Endothelial cell of umbilical vein (primary cell): ENCODE results near the gene ADARB1. TPM values are rescaled to one million over a fixed set of nuclear protein-coding genes. Genes with fewer than 3 reads are reported as not detected.

Experiments
- BruUV-seq: library from RNA; stranded (reverse); fragments of 400-500 nt; replicated peaks from 2 replicates; lab custom pipeline; 2021; lab: Mats Ljungman, UMichigan
- CTCF ChIA-PET: fragments of 300-600, 350-600 bp; sonication (Branson Sonifier 250); formaldehyde crosslinking; loops from one replicate; lab custom pipeline; 2021; ENCODE audit warnings: antibody characterized with exemption, inconsistent platforms; lab: Charles Lee
- POLR2A ChIA-PET: fragments of 300-600, 350-600 bp; sonication (Branson Sonifier 250); formaldehyde crosslinking; loops from one replicate; lab custom pipeline; 2021; ENCODE audit warnings: antibody characterized with exemption, inconsistent platforms; lab: Charles Lee
- DNase-seq: peaks from one replicate; pipeline ENCODE4 v3.0.0-alpha.2; 2011; ENCODE audit warnings: low read depth, low spot score
- FAIRE-seq: peaks from 2 replicates; lab custom pipeline; 2011; peaks lifted over from hg19 to GRCh38; lab: Jason Lieb, UNC
- H2AFZ ChIP-seq: 2 replicates; pipeline ENCODE4 v1.6.0; 2012; ENCODE audit warnings: low read depth, low read length, control low read depth, inconsistent platforms
- H3K27ac ChIP-seq: 2 replicates; pipeline ENCODE4 v1.5.1; 2011; ENCODE audit warnings: low read depth, mild to moderate bottlenecking, control low read depth, low read length, moderate library complexity; ENCODE audit not compliant: insufficient read depth
- H3K27me3 ChIP-seq, 2 experiments: 2 replicates each; pipeline versions ENCODE4 v1.6.0 to v1.6.1; 2011; ENCODE audit warnings: low read length in 2 of 2, mixed read lengths in 1 of 2; ENCODE audit not compliant: control insufficient read depth in 2 of 2, insufficient read depth in 2 of 2
- H3K36me3 ChIP-seq, 2 experiments: 2 replicates in 1 of 2; 3 replicates in 1 of 2; pipeline ENCODE4 v1.5.1; 2011; ENCODE audit warnings: low read length in 2 of 2, mild to moderate bottlenecking in 1 of 2, moderate library complexity in 1 of 2; ENCODE audit not compliant: control insufficient read depth in 2 of 2, insufficient read depth in 2 of 2; ENCODE audit errors: extremely low read depth in 1 of 2
- H3K4me1 ChIP-seq: 3 replicates; pipeline ENCODE4 v1.5.1; 2011; ENCODE audit warnings: mild to moderate bottlenecking, low read length; ENCODE audit not compliant: control insufficient read depth, insufficient read depth; ENCODE audit errors: extremely low read depth
- H3K4me2 ChIP-seq: 2 replicates; pipeline ENCODE4 v1.6.1; 2011; ENCODE audit warnings: low read length, control low read depth, mixed read lengths; ENCODE audit not compliant: insufficient read depth
- H3K4me3 ChIP-seq, 3 experiments: fragments of 200-600 bp in 1 of 3; sonication (generic), shearing (Covaris generic) in 1 of 3; replicated peaks in 1 of 3; 2 replicates each; pipeline ENCODE4 v1.5.1; 2011 to 2016; ENCODE audit warnings: control low read depth in 3 of 3, low read length in 3 of 3, mild to moderate bottlenecking in 2 of 3, inconsistent platforms in 1 of 3, low read depth in 1 of 3, moderate library complexity in 1 of 3; ENCODE audit not compliant: insufficient read depth in 1 of 3
- H3K79me2 ChIP-seq: 2 replicates; pipeline ENCODE4 v1.6.0; 2012; ENCODE audit warnings: low read length, inconsistent platforms; ENCODE audit not compliant: control insufficient read depth, insufficient read depth
- H3K9ac ChIP-seq: replicated peaks from 2 replicates; pipeline ENCODE3; 2011; ENCODE audit warnings: low read length, control low read depth; ENCODE audit not compliant: insufficient read depth; ENCODE audit errors: extremely low read depth
- H3K9me1 ChIP-seq: replicated peaks from 3 replicates; pipeline ENCODE4 v1.6.0; 2011; ENCODE audit warnings: mild to moderate bottlenecking, low read length; ENCODE audit not compliant: control insufficient read depth, insufficient read depth; ENCODE audit errors: extremely low read depth
- H3K9me3 ChIP-seq: replicated peaks from 2 replicates; pipeline ENCODE4 v1.5.1; 2012; ENCODE audit warnings: low read length, inconsistent platforms; ENCODE audit not compliant: control insufficient read depth, insufficient read depth
- H4K20me1 ChIP-seq: replicated peaks from 2 replicates; pipeline ENCODE3; 2011; ENCODE audit warnings: mild to moderate bottlenecking, low read length; ENCODE audit not compliant: control insufficient read depth, insufficient read depth; ENCODE audit errors: extremely low read depth
- EZH2 ChIP-seq: IDR thresholded peaks from 2 replicates; pipeline ENCODE4 v1.6.1; 2012; ENCODE audit warnings: borderline replicate concordance, low read depth, mild to moderate bottlenecking, moderate library complexity, low read length, inconsistent platforms; ENCODE audit not compliant: severe bottlenecking
- FOS ChIP-seq: IDR thresholded peaks from 2 replicates; pipeline ENCODE4 v1.6.1; 2011; ENCODE audit warnings: mild to moderate bottlenecking, low read length, moderate library complexity, borderline replicate concordance; ENCODE audit not compliant: insufficient read depth
- GATA2 ChIP-seq: IDR thresholded peaks from 2 replicates; pipeline ENCODE4 v1.7.0; 2011; ENCODE audit warnings: low read depth, mild to moderate bottlenecking, moderate library complexity, mixed read lengths, low read length; ENCODE audit not compliant: insufficient read length, insufficient read depth
- JUN ChIP-seq: IDR thresholded peaks from 2 replicates; pipeline ENCODE4 v1.6.1; 2011; ENCODE audit warnings: borderline replicate concordance, low read depth; ENCODE audit not compliant: insufficient read length, insufficient read depth
- MYC ChIP-seq: IDR thresholded peaks from one replicate; pipeline ENCODE4 v1.6.1; 2011; ENCODE audit warnings: mild to moderate bottlenecking, low read depth, low read length
- POLR2A ChIP-seq: IDR thresholded peaks from 2 replicates; pipeline ENCODE4 v1.6.1; 2012; ENCODE audit warnings: low read depth, mild to moderate bottlenecking, control low read depth, low read length
- POLR2AphosphoS5 ChIP-seq: IDR thresholded peaks from 2 replicates; pipeline ENCODE4 v1.6.1; 2012; ENCODE audit warnings: low read depth, mild to moderate bottlenecking, control low read depth, low read length, moderate library complexity; ENCODE audit not compliant: insufficient read depth
- dilution Hi-C: fragments of 300-500 bp; cut with MboI; formaldehyde crosslinking; loops from one replicate; pipeline ENCODE4 v1.15.0; 2019; ENCODE audit warnings: low sequenced_read_pairs; ENCODE audit not compliant: extremely low pct_ligation_motif_present
- intact Hi-C: fragments of 100-400 bp; cut with micrococcal nuclease; formaldehyde crosslinking; loops from one replicate; pipeline ENCODE4 v1.10.0; 2022
- polyA plus RNA-seq, 4 experiments: library from polyadenylated mRNA; depleted of rRNA in 3 of 4; stranded (reverse) in 3 of 4; unstranded in 1 of 4; fragments of >200 nt; gene quantifications; 2 replicates each; pipeline versions ENCODE4 v1.2.1 to v1.2.3, GENCODE V29; 2011 to 2012; ENCODE audit warnings: missing spikeins in 1 of 4
- total RNA-seq: library from RNA; stranded (reverse); gene quantifications from 2 replicates; pipeline ENCODE4 v1.2.3, GENCODE V29; 2021
- TF ChIP-seq, protein P1 (sequence below), 2 donors: IDR thresholded peaks; 1 replicate in 1 of 2; 2 replicates in 1 of 2; pipeline ENCODE4 v1.5.1; 2011; ENCODE audit warnings: low read length in 2 of 2, mild to moderate bottlenecking in 2 of 2, moderate library complexity in 2 of 2, control low read depth in 1 of 2, inconsistent platforms in 1 of 2, low read depth in 1 of 2; ENCODE audit not compliant: insufficient read depth in 1 of 2; ENCODE audit errors: extremely low read depth in 1 of 2
- TF ChIP-seq, protein P2 (sequence below): IDR thresholded peaks from 2 replicates; pipeline ENCODE4 v1.6.1; 2011; ENCODE audit not compliant: insufficient read depth, insufficient read length

ADARB1 gene
- total and polyA plus RNA-seq, 2 donors (not counting 3 experiments of a cell fraction or from before 2014, with no cell fraction given) = 32.5 to 54.3 TPM

DNA sequence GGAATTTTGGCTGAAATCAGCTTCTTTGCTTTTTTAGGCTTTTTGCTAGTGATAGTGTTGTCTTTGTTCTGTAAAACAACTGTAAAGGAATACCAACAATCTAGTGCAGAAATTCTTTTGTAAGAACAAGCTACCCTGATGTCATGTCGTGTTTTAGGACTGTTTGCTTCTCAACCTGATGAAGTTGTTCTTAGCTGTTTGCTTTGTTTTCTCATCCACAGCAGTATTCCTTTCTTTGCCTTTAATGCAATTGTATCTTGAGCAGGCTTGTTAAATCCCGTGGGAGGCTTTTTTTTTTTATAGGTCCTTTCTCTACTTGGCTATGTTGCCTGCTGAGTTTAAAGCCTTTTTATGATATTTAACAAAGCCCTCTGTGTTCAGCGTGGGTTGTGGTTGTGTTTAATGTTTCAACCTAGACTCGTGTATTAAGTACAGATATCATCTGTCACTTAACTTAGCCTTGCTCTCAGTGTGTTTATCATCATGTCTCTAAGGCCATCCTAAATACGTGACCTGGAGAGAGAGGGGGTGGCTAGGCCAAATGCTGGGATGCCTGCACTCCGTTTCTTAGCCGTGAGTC lies 31.6 kb downstream of the ADARB1 start:
- Histone ChIP-seq H3K27me3 (no peaks in the 10 kb centered on the region), H3K4me2 (no peak overlapping the region), H3K27ac (no peak overlapping the region), H3K4me1 (peaks cover 57% of the 10 kb centered on the region), H3K79me2 (peaks cover 37% of the 10 kb centered on the region), H3K36me3 (no peaks in the 10 kb centered on the region), H3K4me3 (no peak overlapping the region), H3K9me3 (no peaks in the 10 kb centered on the region), H4K20me1 (no peaks in the 10 kb centered on the region), H2AFZ (no peak overlapping the region), H3K9ac (no peak overlapping the region), H3K9me1 (no peaks in the 10 kb centered on the region)
- DNase-seq = no peak
- BruUV-seq = no TSS peak
- ChIA-PET CTCF (interaction anchor here (1.0 to 14.1 kb wide), 3 partner anchors 9 to 156 kb away, joined by 5 to 269 read pairs (median 6); no protein-coding TSS in a partner anchor), POLR2A (no interaction called here)
- FAIRE-seq = peak; percentile 40
- intact Hi-C loops (no loop called here), dilution Hi-C loops (no loop called here)
- TF ChIP-seq FOS (no peak), EZH2 (no peak), MYC (no peak), POLR2AphosphoS5 (no peak), GATA2 (no peak), JUN (no peak), POLR2A (no peak)
- TF ChIP-seq, protein P1, sequence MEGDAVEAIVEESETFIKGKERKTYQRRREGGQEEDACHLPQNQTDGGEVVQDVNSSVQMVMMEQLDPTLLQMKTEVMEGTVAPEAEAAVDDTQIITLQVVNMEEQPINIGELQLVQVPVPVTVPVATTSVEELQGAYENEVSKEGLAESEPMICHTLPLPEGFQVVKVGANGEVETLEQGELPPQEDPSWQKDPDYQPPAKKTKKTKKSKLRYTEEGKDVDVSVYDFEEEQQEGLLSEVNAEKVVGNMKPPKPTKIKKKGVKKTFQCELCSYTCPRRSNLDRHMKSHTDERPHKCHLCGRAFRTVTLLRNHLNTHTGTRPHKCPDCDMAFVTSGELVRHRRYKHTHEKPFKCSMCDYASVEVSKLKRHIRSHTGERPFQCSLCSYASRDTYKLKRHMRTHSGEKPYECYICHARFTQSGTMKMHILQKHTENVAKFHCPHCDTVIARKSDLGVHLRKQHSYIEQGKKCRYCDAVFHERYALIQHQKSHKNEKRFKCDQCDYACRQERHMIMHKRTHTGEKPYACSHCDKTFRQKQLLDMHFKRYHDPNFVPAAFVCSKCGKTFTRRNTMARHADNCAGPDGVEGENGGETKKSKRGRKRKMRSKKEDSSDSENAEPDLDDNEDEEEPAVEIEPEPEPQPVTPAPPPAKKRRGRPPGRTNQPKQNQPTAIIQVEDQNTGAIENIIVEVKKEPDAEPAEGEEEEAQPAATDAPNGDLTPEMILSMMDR (IDR thresholded peaks at IDR 0.05; ENCODE audit: extremely low read depth in 1 of 2, insufficient read depth in 1 of 2, low read depth in 1 of 2, low read length in 2 of 2) = no peak
- TF ChIP-seq, protein P2, sequence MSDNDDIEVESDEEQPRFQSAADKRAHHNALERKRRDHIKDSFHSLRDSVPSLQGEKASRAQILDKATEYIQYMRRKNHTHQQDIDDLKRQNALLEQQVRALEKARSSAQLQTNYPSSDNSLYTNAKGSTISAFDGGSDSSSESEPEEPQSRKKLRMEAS = no peak
